Stimulated activated CD8-positive, alpha-beta memory T cell treated with anti-CD3 and anti-CD28 coated beads, Interleukin-12 subunit alpha, Interleukin-12 subunit beta, amount 100 ng/mL, for 24 hours (primary cell): ENCODE results near the gene EMP1.

ENCODE experiments used
- DNase-seq: peaks from one replicate; pipeline ENCODE4 v3.0.0-alpha.2; 2020; ENCODE audit errors: extremely low read depth

The EMP1 gene

DNA sequence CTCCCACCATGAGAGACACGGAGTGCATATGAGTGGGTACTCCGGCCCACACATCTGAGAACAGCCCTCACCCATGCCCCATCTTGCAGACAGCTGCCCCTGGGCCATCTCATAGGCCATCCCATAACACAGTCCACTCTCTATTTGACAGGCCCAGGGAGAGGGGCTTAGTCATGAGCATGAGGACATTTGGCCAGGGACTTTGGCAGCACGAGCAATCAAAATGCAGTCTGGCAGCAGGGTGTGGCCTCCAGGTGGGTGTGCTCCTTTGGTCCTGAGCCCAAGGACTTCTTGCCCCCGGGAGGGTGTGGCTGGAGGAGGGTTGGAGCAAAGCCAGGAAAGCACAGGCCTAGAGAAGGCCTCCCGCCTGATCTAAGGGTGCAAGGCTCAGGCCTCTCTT lies 25.6 kb downstream of the EMP1 start:
- no peak for DNase-seq

DNA sequence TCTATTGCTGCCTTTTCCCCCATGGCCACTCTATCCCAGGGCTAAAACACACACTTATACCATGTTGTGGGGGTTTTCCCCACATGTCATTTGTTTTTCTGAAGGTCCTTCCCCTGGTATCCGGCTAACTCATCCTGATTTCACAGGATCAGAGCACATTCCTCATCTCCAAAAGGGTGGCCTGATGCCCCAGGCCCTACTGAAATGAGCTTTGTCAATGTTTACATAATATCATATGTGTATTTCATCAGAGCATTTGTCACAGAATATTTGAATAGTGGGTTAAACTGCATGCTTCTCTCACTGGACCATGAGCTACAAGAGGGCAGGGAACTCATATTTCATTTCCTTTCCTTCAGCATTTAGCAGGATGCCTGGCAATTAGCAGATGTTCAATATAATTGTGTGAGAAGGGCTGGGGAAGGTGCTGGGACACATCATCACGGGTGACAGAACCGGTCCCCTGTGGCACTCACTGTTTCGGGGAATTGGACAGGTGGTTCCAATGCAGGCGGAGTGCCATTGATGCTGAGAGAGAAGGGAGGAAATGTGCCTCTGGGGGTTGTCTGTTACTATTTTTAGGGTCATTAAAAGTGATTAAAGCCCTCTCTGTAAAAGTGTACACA lies 26.8 kb downstream of the EMP1 start:
- no peak for DNase-seq

DNA sequence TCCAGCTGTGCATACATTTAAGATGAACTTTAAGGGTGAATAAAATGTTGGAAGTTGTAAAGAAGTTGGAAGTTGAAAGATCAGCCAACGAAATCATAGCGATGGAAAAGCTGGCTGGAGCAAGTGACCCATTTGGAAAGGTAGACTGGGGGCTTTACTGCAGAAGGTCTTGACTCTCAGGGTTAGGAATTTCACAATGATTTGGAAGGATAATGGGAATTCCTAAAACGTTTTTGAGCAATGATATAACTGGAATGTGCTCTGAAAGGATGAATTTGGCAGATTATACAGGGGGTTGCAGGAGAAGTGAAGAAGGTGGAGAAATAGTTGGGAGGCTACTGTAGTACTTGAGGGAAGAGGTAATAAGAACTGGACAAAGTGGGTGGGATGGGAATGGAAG lies 27.4 kb downstream of the EMP1 start:
- DNase-seq = no peak

DNA sequence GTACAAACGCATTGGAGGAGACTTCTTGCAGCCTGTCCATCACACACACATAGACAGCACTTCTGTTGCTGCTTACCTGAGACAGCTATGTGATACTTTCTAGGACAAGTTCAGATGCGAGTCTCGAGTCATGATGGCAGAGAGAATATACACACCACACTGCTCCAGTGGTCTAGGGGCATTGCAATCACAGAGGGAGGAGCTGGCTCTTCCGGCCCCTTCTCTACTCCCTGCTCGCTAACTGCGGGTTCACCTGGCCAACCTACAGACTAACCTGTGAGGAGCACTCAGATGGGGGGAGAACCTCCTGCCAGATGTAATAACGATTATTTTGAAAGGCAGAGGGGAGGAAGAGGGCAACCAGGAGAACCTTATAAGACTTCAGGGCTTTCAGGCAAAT lies 30.7 kb downstream of the EMP1 start:
- no peak for DNase-seq

DNA sequence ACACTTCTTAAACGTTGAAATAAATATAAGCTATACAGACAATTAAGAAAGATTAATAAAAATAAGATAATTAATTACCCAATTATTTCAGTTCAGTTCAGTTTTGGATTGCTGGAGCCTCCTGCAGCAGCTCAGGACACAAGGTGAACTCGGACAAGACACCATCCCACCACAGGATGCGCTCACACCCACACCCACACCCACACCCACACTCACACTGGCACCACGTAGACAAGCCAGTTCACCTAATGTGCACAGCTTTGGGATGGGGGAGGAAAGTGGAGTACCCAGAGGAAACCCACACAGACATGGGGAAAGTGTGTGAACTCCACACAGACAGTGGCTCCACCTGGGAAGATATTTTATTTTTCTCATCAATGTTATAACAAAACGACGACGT lies 32.1 kb downstream of the EMP1 start:
- DNase-seq = no peak

DNA sequence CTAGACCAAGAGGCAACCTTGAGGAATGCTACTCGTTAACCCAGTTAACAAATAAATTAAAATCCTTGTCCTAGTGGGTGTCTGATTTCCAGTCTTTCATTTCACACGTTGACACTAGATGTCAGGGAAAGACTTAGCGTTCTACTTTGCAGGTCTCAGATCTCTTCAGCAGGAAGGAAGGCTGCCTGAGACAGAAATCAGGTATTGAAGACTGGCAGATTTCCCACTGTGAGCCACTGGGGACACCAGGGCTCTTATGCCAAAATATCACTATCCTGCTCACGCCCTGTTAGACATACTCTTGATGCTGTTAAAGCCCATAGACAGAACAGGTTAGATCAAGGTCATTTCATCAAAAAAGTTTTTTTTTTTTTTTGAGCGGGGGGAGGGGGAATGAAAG lies 33.0 kb downstream of the EMP1 start:
- no peak for DNase-seq

DNA sequence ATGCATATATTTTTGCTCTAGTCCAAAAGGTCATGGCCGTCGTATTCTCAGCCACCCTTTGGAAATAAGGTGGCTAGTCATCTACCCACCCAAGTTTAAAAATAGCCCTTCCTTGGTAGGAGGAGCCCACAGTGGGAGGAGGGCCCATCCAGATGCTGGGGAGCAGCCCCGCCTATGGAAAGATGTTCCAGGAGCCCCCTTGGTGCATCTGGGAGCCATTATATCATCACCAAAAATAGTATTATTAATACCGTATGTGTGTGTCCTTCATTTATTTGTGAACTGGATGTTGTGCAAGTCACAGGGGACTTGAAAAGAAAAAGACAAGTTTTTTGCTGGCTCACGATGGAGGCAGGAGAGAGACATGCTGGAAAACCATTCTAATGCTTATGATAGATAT lies 34.0 kb downstream of the EMP1 start:
- no peak for DNase-seq

DNA sequence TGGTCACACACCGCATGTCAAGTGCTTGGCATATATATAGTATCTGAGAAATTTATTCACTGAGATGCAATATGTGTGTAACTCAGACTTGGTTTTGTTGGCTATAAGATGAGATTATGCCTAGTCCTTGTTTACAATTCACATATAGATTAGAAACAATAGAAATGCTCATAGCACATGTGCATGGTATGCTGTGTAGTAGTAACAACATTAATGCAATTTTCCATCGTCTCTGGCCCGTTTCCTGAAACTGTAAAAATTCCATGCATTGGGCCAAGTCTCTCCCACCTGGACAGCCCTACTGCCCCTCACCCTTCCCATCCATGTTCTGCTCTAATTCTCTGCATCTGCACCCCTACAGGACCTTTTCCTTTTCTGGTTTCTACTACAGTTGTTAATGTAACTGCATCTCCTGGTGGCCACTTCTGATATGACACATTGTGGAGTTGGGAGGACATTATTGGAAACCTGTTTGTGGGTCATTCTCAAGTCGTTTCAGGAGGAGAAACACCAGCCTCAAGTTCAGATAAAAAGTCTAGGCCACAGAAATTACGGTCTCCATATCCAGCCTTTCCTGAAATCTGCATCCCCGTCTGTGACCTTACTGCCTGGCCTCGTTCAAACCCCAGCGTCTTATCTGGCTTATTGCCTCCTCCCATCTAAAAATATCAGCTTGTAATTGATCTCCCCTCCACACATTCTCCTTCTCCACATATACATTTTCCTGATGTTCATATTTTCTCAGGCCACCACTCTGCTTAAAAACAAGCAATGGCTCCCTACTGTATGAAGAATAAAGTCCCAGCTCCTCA lies 37.5 kb downstream of the EMP1 start:
- DNase-seq = no peak

DNA sequence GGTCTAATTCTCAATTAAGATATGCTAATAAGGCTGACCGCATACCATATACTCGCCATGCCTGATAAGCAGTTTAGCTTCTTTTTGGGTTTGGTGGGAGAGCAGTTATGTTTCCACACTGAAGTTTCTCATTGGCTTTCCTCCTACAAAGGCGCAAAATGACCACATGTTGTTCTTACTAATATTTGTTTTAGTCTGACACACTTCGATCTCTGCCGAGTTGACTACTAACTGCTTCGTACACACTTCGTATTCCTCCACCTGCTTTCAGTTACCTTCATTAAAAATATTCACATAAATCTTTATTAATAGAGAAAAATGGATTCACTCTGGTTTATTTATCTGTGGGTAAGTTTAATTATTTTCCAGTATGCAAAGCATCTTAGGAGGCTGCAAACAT lies 41.7 kb downstream of the EMP1 start:
- DNase-seq = no peak

DNA sequence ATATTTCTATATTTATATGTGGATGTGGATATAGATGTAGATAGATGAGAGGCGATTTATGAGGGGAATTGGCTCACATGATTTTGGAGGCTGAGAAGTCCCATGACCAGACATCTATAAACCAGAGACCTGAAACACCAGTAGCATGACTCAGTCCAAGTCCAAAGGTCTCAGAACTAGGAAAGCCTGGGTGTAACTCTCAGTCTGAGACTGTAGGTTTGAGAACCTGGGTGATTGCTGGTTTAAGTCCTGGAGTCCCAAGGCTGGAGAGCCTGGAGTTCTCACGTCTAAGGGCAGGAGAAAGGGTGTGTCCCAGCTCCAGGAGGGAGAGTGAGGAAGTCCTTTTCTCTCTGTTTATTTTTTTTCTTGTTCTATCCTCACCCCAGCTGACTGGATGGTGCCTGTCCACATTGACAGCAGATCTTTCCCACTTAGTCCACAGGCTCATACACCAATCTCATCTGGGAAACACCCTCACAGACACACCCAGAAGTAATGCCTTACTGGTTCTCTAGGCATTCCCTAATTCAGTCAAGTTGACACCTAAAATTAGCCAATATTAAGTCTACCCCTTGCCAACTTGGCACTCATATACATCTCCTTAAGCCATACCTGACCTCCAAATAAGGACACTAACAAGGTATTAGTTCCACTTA lies 45.4 kb downstream of the EMP1 start:
- no peak for DNase-seq

DNA sequence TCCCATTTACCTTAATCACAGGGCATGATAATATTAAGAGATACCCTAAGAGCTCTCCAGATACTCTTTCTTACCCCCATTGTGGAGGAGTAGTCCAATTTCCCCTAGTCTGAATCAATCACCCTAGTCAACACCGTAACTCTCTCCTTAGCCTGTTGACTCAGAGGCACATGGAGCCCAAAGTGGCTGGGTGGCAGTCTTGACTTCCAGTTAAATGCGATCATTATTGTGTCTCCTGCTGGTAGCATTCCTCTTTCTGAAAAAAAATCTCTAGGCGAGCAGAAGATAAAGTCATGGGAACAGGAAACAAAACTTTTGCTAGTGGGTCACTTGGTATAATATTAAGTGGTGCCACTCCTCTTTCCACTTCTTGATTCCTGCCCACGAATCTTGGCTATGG lies 46.4 kb downstream of the EMP1 start:
- no peak for DNase-seq

DNA sequence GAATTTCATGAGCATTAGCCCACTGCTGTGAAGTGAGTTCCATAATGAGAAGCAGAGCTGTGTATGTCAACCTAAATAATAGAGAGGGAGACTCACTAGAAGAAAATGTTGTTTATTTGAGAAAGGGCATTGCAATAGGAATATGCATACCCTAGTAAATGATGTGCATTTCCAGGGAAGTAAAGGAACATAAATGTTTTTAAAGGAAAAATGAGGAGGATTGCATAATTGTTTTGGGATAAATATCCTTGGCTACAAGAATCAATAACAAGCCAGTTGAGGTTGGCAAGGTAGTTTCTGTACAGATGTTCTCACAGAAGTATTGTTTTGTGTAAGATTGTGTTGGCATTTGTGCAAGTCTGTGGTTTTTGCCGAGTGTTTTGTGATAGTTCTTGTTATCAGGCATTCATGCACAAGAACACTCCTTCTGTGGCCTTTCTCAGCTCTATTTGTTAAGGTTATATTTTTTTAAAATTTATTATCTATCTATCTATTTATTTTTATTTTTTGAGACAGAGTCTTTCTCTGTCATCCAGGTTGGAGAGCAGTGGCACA lies 47.1 kb downstream of the EMP1 start:
- DNase-seq = no peak

DNA sequence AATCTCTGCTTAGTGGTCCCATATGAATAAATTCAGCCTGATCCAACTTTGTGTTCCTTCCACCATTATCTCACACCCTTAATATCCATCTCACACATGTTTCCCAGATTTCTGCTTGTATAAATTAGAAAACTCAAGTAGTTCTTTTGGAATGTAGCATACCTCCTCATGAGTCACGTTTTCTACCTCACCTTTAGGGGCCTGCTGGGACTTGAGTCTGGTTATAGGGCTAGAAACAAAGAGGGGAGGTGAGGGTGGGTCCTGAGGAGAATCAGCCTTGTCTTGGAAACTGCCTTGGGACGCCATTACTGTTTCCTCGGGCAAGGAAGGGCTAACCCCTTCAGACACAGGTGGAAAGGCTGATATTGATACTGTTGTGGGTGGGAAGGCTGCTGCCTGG lies 51.1 kb downstream of the EMP1 start:
- no peak for DNase-seq

DNA sequence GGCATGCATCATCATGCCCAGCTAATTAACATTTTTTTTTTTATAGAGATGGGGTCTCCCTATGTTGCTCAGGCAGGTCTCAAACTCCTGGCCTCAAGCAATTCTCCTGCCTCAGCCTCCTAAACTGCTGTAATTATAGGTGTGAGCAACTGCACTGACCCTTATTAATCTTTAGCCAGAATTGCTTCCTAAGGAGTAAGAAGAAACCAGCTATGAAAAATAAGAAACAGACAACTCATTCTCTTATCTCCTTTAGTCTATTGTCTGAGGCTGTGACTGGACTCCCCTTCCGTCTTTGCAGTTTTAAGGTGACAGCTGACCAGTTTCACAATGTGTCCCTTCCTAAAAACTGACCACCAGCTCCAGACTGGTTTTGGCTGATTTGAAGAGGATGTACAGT lies 52.4 kb downstream of the EMP1 start:
- no peak for DNase-seq

DNA sequence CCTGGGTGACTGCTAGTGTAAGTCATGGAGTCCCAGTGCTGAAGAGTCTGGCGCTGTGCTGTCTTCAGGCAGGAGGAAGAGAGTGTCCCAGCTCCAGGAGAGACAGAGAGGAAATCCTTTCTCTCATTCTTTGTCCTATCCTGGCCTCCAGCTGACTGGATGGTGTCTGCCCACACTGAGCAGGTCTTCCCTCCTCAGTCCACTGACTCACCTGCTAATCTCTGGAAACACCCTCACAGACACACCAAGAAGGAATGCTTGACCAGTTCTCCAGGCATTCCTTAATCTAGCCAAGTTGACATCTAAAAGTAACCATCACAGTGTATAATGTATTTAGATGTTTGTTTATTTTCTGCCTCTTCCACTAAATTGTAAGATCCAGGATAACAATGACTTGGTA lies 53.9 kb downstream of the EMP1 start:
- no peak for DNase-seq

DNA sequence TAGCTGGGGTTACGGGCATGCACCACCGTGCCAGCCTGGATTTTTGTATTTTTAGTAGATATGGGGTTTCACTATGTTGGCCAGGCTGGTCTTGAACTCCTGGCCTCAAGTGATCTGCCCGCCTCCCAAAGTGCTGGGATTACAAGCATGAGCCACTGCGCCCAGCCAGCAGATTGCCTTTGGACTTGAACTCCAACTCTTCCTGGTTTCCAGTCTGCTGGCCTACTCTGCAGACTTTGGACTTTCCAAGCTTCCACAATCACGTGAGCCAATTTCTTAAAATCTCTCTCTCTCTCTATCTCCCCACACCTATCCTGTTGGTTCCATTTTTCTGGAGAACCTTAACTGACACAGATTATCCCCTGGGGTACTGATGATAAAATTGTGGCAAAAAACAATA lies 55.0 kb downstream of the EMP1 start:
- DNase-seq = no peak

DNA sequence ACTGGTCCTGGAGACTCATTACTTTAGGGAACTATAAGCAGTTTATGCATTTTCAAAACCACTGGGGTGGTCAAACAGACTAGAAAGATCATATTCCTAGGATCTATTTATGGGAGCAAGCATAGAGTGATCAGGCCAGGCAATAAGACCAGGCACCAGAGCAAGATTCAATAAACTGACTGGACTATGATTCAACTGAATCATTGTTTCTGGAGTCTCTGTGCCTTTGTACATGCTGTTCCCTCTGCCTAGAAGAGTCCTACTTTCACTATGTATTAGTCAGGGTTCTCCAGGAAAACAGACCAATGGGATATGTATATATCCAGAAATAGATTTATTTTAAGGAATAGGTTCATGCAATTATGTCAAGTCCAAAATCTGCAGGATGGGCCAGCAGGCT lies 55.5 kb downstream of the EMP1 start:
- no peak for DNase-seq

DNA sequence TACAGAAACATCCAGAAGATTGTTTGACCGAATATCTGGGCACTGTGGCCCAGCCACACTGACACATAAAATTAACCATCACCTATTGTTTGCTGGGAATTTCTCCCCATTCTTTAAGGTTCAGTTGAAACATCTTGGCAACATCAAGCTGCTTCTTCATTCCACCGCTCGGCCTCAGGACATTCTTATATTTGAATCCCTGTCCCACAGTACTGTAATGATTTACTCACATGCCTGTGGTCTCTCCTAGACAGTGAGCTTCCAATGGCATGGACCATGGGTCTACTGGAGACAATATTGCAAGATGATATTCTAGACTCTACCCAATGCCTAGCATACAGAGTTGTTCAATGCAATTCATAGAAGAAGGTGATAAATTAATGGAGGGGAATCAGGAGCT lies 56.1 kb downstream of the EMP1 start:
- DNase-seq = no peak

DNA sequence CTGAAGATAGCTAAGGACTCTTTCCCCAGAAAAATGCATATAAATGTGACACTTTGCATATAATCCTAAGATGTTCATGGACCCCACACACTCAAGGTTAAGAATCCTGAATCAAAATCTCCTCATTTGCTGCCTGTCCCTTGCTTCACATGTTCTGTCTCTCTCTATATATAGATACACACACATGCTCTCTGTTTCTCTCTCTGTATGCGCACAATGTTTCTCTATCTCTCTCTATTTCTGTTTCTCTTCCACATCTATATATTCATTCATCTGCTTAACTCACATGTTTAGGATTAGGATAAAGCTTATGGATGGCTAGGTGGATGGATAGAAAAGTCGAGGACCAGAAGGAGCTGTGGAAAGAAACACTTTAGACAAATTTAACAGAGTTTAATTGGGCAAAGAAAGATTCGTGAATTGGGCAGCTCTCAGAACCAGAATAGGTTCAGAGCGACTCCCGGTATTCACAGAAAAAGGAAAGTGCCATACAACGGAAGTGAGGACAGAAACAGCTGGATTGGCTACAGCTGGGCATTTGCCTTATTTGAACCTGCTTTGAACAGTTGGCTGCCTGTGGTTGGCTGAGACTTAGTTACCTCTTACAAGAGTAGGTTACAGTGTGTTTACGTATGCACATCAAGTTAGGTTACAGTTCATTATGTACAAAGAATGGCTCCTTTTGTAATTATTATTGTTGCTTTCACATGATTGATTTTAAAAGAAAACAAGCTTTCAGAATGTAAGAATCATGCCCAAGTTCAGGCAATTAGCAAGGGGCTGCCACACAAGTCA lies 57.6 kb downstream of the EMP1 start:
- no peak for DNase-seq

DNA sequence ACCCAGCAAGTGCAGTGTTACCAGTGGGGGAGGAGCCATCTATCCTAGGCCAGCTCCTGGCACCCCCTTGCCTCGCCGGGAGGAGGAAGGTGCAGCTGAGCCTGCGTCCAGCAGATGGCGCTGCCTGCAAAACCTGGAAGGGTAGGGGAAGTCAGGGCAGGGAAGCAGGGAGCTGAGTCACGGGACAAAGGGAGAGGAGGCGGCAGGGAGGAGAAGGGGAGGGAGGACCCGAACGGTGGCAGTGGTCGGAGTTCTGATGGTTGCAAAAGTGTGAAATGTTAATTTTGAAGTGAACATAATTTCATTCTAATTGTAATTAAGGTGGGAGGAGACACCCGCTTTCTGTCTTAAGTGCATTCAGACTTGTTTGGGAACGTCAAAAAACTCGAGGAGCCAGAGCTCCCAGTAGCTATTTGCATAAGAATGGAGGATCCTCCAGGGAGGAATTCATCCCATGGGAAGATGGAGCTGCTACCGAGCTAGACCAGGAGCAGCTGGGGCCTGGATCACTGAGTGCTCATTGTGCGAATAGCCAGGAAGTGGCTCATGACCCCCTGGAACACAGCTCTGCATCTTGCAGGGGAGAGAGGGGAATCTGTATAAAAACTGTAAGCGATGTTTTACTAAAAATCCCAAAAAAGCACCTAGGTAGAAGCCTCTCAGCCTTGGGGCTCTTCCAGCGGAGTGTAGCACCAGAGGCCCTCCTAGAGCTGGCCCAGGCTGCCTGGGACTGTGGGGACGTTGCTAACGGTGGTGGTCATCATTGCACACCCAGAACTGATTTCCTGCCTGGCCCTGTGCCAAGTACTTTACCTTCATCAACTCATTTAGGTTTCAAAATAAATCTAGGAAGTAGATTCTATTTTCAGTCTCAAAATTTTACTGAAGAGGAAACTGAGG lies 59.5 kb downstream of the EMP1 start:
- peak; percentile 58 for DNase-seq

DNA sequence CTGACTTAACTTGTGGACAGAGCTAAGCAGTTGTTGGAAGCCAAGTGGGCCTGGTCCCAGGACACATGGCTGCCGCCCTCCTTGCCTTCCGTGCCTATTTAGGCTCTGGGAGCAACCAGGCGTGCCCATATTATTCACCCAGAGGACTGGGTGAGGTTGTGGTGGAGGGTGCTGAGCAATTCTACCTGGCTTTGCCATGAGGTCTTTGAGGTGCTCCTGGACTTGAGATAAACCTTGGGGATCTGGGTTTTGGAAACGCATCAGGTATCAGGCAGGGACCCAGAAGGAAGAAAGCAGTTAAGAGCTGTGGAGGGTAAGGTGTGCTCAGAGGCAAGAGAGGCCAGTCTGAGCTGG lies 60.1 kb downstream of the EMP1 start:
- DNase-seq = no peak
